Left hindlimb (tissue), 1 donor: ENCODE results near the gene PRR14L.
A peak's percentile ranks its signal among the peaks of the same experiment; 100 is the strongest.
"Not testable (repeated sequence)": the region's sequence is repeated elsewhere in the genome, so short reads cannot be mapped to it uniquely, and the experiment has no call there.

Source experiments
- DNase-seq: peaks from one replicate; pipeline ENCODE4 v3.0.0-alpha.2; 2018

The PRR14L gene

GRCh38 chr22:31681349-31682345 lies 68.3 kb downstream of the PRR14L start:
- DNase-seq = peak; percentile 67

GRCh38 chr22:31680861-31681341 lies 69.0 kb downstream of the PRR14L start:
- no peak for DNase-seq

- DNase-seq = no peak
These were observed 71.2 kb downstream of the PRR14L start for GRCh38 chr22:31678748-31679147.

GRCh38 chr22:31676700-31677099 lies 73.2 kb downstream of the PRR14L start:
- DNase-seq = peak; percentile 91

- DNase-seq = not testable (repeated sequence)
These were observed 75.7 kb downstream of the PRR14L start for GRCh38 chr22:31674219-31674618.

GRCh38 chr22:31668849-31669248 lies 81.1 kb downstream of the PRR14L start:
- not testable (repeated sequence) for DNase-seq

- no peak for DNase-seq
These were observed 87.3 kb downstream of the PRR14L start for GRCh38 chr22:31662668-31663037.

- DNase-seq = peak; percentile 96
These were observed 87.9 kb downstream of the PRR14L start, which contains the start of gene PISD for GRCh38 chr22:31661851-31662667. PISD (minus strand) TSS chr22:31662215; CDS start chr22:31662208, 7 bp downstream.

GRCh38 chr22:31660860-31661341 lies 89.0 kb downstream of the PRR14L start:
- not testable (repeated sequence) for DNase-seq

- DNase-seq = no peak
These were observed 90.7 kb downstream of the PRR14L start for GRCh38 chr22:31659246-31659645.

- no peak for DNase-seq
These were observed 95.5 kb downstream of the PRR14L start for GRCh38 chr22:31654408-31654807.

GRCh38 chr22:31653944-31654343 lies 96.0 kb downstream of the PRR14L start:
- no peak for DNase-seq

GRCh38 chr22:31652911-31653684 lies 96.8 kb downstream of the PRR14L start:
- no peak for DNase-seq

GRCh38 chr22:31652088-31652487 lies 97.8 kb downstream of the PRR14L start:
- DNase-seq = no peak

- no peak for DNase-seq
These were observed 98.3 kb downstream of the PRR14L start for GRCh38 chr22:31651664-31652063.

GRCh38 chr22:31650391-31650790 lies 99.5 kb downstream of the PRR14L start:
- DNase-seq = no peak

GRCh38 chr22:31647523-31648320 lies 102.2 kb downstream of the PRR14L start:
- no peak for DNase-seq

- no peak for DNase-seq
These were observed 102.9 kb downstream of the PRR14L start for GRCh38 chr22:31647066-31647465.

- no peak for DNase-seq
These were observed 103.5 kb downstream of the PRR14L start for GRCh38 chr22:31646186-31647019.

GRCh38 chr22:31639436-31640039 lies 110.4 kb downstream of the PRR14L start:
- DNase-seq = no peak
